Measurements from ENCODE around the gene SLC31A1. TPM values are rescaled to one million over a fixed set of nuclear protein-coding genes. Genes with fewer than 3 reads are reported as not detected.

SLC31A1 gene
- total RNA-seq, 4 donors from 2014 or later = 8.3 to 10.8 (median 8.9) TPM

GRCh38 chr9:113306566-113306965, 85.2 kb downstream of the SLC31A1 start:
- intact Hi-C loops (cut with DNase I) = loop anchor here (10.0 kb wide), 1 partner anchor 98 kb away; the partner anchor contains the start of gene ALAD
- 90% methylated on average over 1 of the region's 1 CpG for WGBS
- no peaks in the 10 kb centered on the region for H3K9me3 ChIP-seq

GRCh38 chr9:113307396-113307975, 86.1 kb downstream of the SLC31A1 start:
- no peak overlapping the region for H3K4me3 ChIP-seq
- peaks cover 0 to 12% (median 2%) of the 10 kb centered on the region in 4 donors for H3K4me1 ChIP-seq
- TF ChIP-seq POLR2AphosphoS5 (IDR thresholded peaks at IDR 0.05) = no peak
- no peak for TF ChIP-seq CTCF (IDR thresholded peaks at IDR 0.05)
- intact Hi-C loops (cut with DNase I) = loop anchor here (10.0 kb wide), 1 partner anchor 97 kb away; the partner anchor contains the start of gene ALAD
- no peaks in the 10 kb centered on the region for H3K36me3 ChIP-seq
- WGBS = 69% methylated on average over 8 of the region's 8 CpGs
- no peaks in the 10 kb centered on the region for H3K9me3 ChIP-seq
- no peak for DNase-seq (ENCODE audit: extremely low spot score)
- no peak overlapping the region for H3K27ac ChIP-seq (replicated peaks in 1 of 4)
- peaks cover 0 to 7% (median 0%) of the 10 kb centered on the region in 4 donors for H3K27me3 ChIP-seq

More at GRCh38 chr9:113306566-113306965, 85.2 kb downstream of the SLC31A1 start:
- H3K27me3 ChIP-seq = peaks cover 0 to 7% (median 0%) of the 10 kb centered on the region in 4 donors
- no peak overlapping the region for H3K27ac ChIP-seq (replicated peaks in 1 of 4)
- H3K36me3 ChIP-seq = no peaks in the 10 kb centered on the region
- H3K4me1 ChIP-seq = peaks cover 0 to 12% (median 2%) of the 10 kb centered on the region in 4 donors
- H3K4me3 ChIP-seq = no peak overlapping the region
- TF ChIP-seq POLR2AphosphoS5 (IDR thresholded peaks at IDR 0.05) (no peak), EP300 (IDR thresholded peaks at IDR 0.05) (no peak), POLR2A (IDR thresholded peaks at IDR 0.05; ENCODE audit: low read depth) (no peak), CTCF (IDR thresholded peaks at IDR 0.05) (no peak)
- no peak for DNase-seq (ENCODE audit: extremely low spot score)

- no peaks in the 10 kb centered on the region for H3K9me3 ChIP-seq
- peaks cover 0 to 12% (median 2%) of the 10 kb centered on the region in 4 donors for H3K4me1 ChIP-seq
- WGBS = 11% methylated on average over 2 of the region's 2 CpGs
- no peaks in the 10 kb centered on the region for H3K27me3 ChIP-seq
- no peaks in the 10 kb centered on the region for H3K36me3 ChIP-seq
- no peak overlapping the region for H3K4me3 ChIP-seq
- intact Hi-C loops (cut with DNase I) = loop anchor here (10.0 kb wide), 1 partner anchor 95 kb away; the partner anchor contains the start of gene ALAD
- TF ChIP-seq CTCF (IDR thresholded peaks at IDR 0.05) (peak; percentile 41 to 61 (median 49)), POLR2A (IDR thresholded peaks at IDR 0.05; ENCODE audit: low read depth) (no peak)
- no peak for DNase-seq (ENCODE audit: extremely low spot score)
- H3K27ac ChIP-seq (replicated peaks in 1 of 4) = no peak overlapping the region
Measured at GRCh38 chr9:113309204-113309813, 88.0 kb downstream of the SLC31A1 start.

GRCh38 chr9:113310538-113310937, 89.2 kb downstream of the SLC31A1 start:
- no peak for TF ChIP-seq POLR2A (IDR thresholded peaks at IDR 0.05; ENCODE audit: low read depth)
- no peak for TF ChIP-seq CTCF (IDR thresholded peaks at IDR 0.05)
- TF ChIP-seq EP300 (IDR thresholded peaks at IDR 0.05) = no peak
- TF ChIP-seq POLR2AphosphoS5 (IDR thresholded peaks at IDR 0.05) = no peak
- H3K4me3 ChIP-seq = no peak overlapping the region
- H3K9me3 ChIP-seq = no peaks in the 10 kb centered on the region
- intact Hi-C loops (cut with DNase I) = no loop called here
- H3K4me1 ChIP-seq = peaks cover 0 to 12% (median 2%) of the 10 kb centered on the region in 4 donors
- no peaks in the 10 kb centered on the region for H3K36me3 ChIP-seq
- H3K27ac ChIP-seq (replicated peaks in 1 of 4) = no peak overlapping the region
- WGBS = 29% methylated on average over 3 of the region's 3 CpGs
- H3K27me3 ChIP-seq = no peaks in the 10 kb centered on the region
- DNase-seq (ENCODE audit: extremely low spot score) = no peak

All from esophagus muscularis mucosa (tissue), 4 donors.